HG03521 (cell line): Measurements from ENCODE around the gene NADSYN1.

Source experiments
- ATAC-seq: cut with Tn5 transposase; IDR thresholded peaks from one replicate; pipeline ENCODE4 v1.9.1; 2021; ENCODE audit warnings: mild to moderate bottlenecking, moderate library complexity; ENCODE audit not compliant: unreplicated experiment

Gene NADSYN1

DNA sequence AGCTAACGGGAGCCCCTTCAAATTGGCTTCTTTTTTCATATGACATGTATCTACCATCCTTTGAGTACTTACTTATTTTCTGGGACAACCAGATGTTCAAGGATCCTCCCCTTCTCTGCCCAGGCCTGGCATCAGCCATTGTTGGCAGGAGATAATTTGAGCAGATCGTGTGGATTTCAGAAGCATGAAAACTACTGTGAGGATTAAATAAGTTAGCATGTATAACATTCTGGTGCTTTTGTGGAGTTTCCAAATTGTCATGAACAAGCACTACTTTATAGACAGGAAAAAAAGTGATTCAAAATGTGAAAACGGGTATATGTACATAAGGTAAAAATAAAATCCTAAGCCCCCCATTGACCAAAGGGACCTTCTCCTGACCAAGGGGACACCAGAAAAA lies 2.1 kb upstream of the NADSYN1 start:
- no peak for ATAC-seq

DNA sequence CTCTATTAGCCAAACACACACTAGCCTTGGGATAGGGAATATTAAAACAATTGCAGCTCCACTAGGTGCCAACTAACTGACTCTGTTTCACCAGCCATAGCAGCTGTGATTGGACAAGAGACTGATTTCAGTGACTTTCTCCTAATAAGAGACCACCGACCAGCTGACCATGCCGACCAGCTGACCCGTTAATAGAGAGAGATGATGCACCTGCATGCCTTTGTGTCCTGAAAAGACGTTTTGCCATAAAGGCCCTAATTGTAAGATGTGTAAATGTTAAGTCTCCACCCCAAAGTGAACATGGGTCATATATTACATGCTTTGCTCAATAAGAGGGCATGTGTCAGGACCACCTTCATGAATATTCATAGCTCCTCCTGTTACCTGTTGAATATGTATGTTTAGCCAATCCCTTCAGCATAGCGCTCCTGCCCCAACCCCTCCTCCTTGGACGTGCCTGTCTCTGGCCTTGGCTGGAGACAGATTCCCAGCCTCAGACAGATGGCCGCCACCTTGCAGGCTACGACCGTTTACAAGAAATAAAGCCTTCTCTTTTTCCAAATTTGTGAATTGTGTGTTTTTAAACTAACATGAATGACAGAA lies 1.3 kb upstream of the NADSYN1 start:
- no peak for ATAC-seq

DNA sequence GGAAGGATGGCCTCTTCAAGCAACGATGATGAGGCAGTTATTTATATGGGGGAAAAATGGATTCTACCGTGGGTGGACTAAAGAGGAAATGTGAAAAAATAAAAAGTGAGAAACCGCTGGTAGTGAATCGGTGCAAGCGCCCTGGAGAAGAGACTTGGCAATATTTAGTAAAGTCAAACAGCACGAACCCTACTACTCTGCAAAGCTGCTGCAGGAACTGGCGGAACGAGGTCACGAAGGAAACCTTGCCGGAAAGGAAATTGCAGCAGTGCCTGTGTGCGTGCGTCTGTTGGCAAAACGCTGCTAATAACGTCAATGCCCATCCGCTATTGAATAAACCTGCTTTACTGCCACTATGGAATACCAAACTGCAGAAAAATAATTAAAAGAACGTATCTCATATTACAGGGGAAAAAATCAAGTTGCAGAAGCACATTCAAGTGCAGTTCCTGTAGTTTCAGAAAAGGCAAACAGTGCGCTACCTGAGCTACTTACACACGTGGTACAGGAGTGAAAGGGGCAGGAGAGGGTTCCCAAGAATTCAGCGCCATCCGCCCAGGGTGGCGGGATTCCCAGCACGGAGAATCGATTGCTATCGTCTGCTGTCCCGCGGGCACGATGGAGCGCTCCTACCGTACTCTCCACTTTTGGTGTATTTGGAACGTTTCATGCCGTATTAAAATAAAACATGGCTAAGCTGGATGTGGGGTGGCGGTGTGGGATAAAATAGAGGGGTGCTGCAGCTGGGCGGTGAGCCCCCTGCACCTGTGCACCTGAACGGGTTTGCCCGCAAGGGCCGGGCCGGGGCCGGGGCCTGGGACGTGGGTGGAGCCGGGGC lies 585 bp upstream of the NADSYN1 start:
- ATAC-seq, result no peak

DNA sequence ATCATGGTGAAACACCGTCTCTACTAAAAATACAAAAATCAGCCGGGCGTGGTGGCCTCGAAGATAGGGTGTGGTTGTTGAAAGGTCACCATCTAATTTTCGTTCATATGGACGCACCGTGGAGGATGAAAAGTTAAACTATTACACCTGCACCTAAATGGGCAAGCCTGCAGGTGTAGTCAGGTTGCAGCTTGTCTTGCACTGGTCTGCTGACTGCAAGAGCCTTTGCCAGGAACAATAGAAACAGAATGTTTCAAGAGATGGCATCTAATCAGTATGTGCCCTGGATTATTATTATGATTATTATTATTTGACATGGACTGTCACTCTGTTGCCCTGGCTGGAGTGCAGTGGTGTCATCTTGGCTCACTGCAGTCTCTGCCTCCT lies 908 bp downstream of the NADSYN1 start:
- no peak for ATAC-seq

DNA sequence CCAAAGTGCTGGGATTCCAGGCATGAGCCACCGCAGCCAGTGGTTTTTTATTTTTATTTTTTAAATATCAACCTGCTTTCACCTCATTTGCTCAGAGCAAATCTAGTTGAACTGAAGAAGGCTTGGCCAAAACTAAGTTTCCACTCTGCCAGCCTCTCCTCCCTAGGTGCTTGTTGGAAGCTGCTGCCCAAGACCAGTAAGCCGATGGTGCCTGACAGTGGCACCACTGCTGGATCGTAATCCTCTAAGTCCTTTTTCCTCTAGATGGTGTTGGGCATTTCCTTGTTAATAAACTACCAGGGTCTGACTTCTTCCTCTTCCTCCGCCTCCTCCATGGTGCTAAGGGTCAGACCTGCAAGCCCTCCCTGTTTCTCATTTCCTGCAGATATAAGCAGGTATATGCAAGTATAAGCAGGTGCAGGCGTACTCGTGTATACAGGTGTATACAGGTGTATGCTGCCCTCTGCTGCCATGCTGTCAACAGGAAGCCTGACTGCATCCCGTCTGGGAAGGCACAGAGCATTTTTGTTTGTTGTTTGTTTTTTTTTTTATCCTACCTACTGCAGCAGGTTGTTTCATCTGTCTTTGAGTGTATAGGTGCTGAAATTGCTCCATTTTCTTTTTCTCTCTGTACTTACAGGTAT lies 1.6 kb downstream of the NADSYN1 start:
- ATAC-seq, result no peak

DNA sequence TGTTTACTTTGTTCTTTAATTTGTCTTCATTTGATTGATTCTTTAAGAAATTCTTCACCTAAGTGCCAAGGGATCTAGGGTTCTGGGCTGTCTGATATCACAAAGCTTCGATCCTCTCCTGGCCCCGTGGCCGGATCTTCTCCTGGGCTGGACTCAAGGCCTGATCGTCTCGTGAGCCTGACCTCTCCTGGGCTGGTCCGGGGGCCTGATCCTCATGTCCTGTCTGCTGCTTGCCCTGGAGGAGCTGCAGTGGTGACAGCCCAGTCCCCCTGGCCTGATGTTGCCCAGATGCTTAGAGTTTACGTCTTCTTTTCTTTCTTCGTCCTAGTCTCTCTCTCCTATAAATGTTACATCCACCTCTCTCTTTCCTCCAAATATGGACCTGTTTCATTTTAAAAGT lies 3.3 kb downstream of the NADSYN1 start:
- no peak for ATAC-seq

DNA sequence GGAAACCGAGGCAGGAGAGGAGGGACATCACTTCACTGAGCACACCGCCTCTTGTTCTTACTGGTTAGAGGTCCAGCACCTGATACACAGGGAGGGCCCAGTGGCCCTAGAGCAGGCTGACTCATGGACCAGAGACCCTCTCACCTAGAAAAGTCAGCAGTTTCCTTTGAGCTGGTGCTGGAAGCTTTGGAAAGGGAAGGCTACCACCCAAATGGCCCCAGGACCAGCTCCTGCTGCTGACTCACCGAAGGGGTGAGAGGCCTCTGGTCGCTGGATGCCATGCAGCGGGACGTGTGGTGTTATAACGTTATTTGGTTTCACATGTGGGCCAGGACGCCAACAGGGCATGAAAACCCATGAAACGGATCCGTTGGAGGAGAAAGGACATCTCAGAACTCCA lies 3.8 kb downstream of the NADSYN1 start:
- ATAC-seq, result no peak

DNA sequence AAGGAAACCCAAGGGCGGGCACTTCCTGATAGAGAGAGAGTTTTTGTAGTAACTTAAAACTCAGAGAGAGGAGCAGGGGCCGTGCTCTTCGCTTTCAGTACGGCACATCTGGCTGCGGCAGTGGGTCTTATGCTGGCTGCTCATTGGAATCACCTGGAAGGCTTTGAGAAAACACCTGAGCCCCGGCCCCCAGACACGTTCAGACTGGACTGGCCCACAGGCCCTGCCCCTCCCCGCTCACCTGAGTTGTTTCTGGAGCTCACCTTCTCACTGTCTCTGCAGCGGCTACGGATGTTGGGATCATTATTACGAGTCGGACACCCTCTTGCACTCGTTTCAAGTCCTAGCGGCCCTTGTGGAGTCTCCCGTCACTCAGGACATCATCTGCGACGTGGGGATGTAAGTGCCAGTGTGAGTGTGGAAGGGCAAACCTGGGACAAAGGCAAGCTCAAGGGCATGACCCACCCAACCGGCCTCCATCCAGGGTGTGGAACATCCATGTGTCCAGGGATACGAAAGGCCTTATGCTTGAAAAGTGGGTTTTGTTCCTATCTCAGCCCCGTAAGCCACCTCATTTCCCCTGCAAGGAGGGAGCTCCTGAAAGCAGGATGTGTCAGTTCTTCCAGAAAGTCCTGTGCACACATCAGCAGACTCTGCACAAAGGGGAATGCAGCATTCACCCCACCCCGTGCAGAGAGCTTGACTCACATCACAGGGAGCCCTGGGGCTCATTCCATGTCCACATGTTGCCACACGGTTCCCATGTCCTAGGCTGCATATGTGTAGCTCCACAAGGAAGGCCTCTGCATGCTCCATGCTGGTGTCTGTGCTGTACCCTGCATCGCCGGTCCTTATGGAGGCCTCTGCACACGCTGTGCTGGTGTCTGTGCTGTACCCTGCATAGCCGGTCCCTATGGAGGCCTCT lies 5.4 kb downstream of the NADSYN1 start:
- no peak for ATAC-seq

DNA sequence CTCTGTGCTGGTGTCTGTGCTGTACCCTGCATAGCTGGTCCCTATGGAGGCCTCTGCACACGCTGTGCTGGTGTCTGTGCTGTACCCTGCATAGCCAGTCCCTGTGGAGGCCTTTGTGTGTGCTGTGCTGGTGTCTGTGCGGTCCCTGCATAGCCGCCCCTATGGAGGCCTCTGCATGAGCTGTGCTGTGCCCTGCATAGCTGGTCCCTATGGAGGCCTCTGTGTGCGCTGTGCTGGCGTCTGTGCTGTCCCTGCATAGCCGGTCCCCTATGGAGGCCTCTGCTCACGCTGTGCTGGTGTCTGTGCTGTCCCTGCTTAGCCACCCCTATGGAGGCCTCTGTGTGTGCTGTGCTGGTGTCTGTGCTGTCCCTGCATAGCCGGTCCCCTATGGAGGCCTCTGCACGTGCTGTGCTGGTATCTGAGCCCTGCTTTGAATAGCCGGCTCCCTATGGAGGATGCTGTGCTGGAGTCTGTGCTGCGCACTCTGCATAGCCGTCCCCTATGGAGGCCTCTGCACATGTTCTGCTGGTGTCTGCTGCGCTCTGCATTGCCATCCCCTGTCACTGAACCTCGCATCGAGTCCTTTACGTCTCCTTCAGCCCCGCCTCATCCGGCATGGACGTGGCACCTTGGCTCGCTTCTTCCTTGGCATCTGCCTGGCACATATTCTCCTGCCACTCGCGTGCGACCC lies 6.2 kb downstream of the NADSYN1 start:
- no peak for ATAC-seq

DNA sequence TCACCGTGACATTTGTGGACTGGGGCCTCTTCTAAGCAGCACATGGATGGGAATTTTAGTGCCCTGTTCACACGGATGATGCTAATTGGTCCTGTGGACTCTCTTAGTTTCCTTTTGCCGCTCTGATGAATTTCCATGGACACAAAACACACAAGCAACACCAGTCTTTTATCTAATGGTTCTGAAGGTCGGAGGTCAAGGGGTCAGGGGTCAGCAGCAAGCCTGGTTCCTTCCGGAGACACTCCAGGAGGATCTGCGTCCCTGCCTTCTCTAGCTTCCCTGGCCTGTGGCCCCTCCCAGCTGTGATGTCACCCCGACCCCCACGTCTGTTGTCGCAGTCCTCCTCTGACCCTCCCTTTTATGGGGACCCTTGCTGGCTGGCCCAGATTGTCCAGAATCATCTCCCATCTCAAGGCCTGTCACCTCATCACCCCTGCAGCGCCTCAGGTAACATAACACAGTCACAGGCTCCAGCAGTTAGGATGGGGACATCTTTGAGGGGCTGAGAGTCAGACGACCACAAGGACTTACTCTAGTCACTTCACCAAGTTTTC lies 6.8 kb downstream of the NADSYN1 start:
- ATAC-seq, result no peak

DNA sequence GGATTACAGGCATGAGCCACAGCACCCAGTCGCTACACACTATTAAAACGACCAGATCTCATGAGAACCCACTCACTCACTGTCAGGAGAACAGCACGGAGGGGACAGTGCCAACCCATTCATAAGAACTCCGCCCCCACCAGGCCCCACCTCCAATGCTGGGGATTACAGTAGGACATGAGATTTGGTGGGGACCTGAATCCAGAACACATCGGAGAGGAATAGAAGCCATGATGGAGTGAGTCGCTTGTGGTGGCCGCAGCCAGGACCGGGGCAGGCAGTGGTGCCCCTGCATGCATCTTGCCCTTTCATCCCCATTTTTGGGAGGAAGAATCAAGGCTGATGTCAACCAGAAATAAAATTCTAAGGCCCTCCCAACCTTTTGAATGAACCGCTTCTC lies 8.7 kb downstream of the NADSYN1 start:
- ATAC-seq, result no peak

DNA sequence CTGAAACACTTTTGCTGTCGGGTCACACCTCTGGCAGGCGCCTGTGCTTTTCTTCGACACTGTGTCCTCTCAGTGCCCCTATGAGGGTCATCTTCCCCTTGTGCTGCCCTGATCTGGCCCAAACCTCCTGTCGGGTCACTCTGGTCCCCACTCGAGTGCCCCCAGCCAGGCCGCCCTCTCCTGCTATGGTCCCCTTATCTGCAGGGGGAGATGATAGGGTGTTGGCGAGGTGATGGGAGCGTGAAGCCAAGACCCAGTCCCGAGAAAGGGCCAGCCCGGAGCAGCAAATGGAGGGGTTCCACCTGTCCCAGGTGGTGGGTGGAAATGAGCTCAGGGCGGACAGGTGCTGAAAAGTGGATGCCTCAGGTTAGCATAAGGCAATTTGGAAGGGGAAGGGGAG lies 9.7 kb downstream of the NADSYN1 start:
- no peak for ATAC-seq

DNA sequence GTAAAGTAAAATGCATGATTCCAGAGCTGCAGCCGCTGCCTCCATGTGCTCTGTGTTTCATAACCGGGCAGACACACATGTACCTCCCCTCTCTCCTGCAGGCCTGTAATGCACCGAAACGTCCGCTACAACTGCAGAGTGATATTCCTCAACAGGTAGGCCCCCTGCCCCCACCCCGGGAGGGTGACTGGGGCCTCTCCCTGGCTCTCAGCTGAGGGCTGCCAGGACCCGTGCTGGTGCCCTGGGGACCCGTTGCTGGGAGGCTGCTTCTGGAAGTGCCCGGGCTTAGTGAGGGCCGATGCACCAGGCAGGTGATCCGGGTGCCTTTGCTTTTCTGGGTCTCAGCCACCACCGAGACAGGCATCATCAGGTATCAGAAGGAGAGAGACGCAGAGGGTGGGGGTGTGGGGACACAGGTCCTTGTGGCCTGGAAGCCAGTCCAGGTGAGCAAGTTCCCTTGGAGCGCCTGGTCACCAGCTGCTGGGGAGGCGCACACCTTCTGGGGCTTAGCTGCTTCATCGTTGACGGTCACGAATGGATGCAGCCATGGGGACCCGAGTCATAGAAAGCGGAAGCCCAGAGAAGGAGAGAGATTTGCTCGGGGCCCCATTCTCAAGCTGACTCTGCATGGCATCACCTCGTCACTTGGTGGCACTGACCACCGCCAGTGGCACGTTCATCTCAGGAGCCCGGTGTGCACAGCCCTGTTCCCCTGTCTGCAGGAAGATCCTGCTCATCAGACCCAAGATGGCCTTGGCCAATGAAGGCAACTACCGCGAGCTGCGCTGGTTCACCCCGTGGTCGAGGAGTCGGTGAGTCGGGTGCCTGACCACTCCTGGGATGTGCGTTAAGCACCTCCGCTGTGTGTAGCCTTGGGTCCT lies 10.6 kb downstream of the NADSYN1 start:
- ATAC-seq, result no peak

DNA sequence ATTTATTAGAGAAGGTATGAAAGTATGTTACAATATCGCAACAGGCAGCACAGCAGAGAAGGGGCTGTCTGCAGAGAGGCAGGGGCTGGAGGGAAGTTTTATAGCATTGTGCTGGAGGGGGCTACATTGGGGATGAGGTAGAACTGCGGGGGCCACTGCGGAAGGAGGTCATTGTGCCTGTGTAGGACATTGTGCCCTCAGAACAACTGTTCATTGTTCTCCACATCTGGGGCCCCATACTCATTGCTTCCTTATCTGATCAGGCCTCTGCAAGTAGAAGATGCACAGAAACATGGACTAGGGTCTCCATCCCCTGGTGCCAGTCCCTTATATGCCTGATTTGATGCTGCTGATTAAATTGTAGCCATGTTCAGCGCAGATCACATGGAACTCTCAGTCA lies 12.1 kb downstream of the NADSYN1 start:
- ATAC-seq, result no peak

DNA sequence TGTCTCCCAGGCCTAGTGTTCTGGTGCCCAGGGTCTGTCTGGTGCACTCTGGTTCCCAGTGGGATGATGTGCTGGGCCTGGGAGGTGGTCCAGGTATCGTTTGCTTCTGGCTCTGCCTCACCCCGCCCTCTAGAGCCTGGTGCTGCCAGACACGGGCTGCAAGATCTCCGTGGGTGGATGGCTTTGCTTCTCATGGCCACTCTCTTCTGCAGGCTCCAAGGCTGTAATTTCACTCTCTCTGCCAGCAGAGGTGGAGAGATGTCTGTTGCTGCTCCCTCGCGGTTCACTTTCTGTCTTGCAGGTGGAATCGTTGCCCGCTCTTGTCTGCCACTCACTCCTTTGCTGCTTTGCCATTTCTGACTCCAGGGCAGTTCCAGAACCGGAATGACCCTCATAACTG lies 13.4 kb downstream of the NADSYN1 start:
- ATAC-seq, result no peak

DNA sequence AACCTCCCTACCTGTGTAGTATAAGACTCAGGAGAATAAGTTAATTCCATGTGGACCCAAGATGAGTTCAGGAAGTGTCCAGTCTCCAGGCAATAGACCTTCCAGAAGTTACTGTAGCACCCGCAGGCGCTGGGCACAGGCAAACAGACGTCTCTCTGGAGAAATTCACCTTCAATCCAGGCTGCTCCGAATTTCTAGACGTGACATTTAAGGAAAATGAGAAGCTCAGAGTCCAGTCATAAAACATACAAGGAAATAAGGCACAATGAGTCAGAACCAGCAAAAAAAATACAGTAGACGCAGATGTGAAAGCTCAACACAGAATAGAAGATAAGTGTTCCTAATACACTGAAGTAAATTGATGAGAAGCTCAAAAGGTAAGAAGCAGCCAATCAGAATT lies 14.2 kb downstream of the NADSYN1 start:
- ATAC-seq, result no peak

DNA sequence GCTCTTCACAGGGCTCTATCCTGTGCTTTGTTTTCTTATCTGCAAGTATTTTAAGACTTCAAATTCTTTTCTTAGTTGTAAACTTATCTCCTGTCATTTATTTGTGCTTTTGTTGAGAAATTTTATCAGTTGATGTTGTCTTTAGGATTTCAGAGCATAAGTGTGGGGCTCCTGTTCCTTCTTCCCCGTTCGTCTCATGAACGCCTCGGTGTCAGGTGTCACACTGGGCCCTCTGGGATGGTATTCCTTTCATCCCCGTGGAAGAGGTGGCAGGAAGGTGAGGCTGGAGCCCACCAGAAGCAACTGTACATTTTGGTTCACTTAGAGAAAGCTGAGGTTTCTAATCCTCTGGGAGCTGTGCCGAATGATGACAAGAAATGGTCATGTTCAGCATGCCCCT lies 17.9 kb downstream of the NADSYN1 start:
- no peak for ATAC-seq

DNA sequence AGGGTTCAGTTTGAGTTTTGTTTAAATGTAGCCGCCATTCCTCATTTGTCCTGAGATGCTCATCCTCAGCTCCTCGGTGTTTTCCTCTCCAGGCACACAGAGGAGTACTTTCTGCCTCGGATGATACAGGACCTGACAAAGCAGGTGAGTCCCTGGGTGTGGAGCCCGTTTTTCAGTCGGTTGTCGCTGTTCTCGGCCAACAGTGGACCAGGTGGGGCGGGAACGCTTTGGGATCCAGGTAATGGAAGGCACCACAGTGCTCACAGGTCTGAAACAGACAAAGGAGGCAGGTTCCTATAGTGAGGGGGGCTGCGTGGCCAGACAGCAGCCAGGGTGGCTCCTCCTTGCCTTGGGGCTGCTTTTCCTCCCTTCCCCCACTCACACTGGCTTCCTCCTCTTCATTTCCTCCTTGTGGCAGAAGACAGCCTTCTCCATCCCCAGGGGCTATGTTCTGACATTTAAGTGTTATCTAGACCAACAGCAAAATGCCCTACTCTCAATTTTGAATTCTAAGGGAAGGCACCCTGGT lies 19.4 kb downstream of the NADSYN1 start:
- no peak for ATAC-seq
